ENCODE measurements around the gene STPG2. TPM values are rescaled to one million over a fixed set of nuclear protein-coding genes. Genes with fewer than 3 reads are reported as not detected.
A peak's percentile ranks its signal among the peaks of the same experiment; 100 is the strongest.

Gene STPG2
- total RNA-seq, 2 donors from 2014 or later, result 0.13 to 0.53 TPM

GRCh38 chr4:98113012-98113411 is 30.3 kb downstream of the STPG2 start:
- H3K9me3 ChIP-seq (ENCODE audit: control insufficient read depth, low read length), result no peaks in the 10 kb centered on the region
- no peaks in the 10 kb centered on the region for H3K4me1 ChIP-seq (ENCODE audit: control insufficient read depth, insufficient read depth, low read length)
- no peaks in the 10 kb centered on the region for H3K4me1 Mint-ChIP-seq
- TF ChIP-seq, protein P1, sequence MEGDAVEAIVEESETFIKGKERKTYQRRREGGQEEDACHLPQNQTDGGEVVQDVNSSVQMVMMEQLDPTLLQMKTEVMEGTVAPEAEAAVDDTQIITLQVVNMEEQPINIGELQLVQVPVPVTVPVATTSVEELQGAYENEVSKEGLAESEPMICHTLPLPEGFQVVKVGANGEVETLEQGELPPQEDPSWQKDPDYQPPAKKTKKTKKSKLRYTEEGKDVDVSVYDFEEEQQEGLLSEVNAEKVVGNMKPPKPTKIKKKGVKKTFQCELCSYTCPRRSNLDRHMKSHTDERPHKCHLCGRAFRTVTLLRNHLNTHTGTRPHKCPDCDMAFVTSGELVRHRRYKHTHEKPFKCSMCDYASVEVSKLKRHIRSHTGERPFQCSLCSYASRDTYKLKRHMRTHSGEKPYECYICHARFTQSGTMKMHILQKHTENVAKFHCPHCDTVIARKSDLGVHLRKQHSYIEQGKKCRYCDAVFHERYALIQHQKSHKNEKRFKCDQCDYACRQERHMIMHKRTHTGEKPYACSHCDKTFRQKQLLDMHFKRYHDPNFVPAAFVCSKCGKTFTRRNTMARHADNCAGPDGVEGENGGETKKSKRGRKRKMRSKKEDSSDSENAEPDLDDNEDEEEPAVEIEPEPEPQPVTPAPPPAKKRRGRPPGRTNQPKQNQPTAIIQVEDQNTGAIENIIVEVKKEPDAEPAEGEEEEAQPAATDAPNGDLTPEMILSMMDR (conservative IDR thresholded peaks at IDR 0.05), result peak; percentile 66
- WGBS, 2 experiments (ENCODE audit: insufficient coverage in 1 of 2, insufficient read length in 1 of 2), result 48 to 80% methylated on average over 1 to 3 of the region's 3 CpGs
- no peak overlapping the region for H3K27ac Mint-ChIP-seq
- peak; percentile 63 for DNase-seq
- H3K36me3 Mint-ChIP-seq (ENCODE audit: low read depth), result no peaks in the 10 kb centered on the region
- H3K27me3 ChIP-seq (ENCODE audit: control insufficient read depth, insufficient read depth, low read length, poor library complexity, severe bottlenecking), result no peaks in the 10 kb centered on the region
- no peaks in the 10 kb centered on the region for H3K27me3 Mint-ChIP-seq (ENCODE audit: insufficient read depth)
- peaks cover 4% of the 10 kb centered on the region for H3K9me3 Mint-ChIP-seq
- H3K36me3 ChIP-seq (ENCODE audit: control insufficient read depth, insufficient read depth, low read length), result no peaks in the 10 kb centered on the region
- H3K4me3 Mint-ChIP-seq, result no peak overlapping the region
- H3K4me3 ChIP-seq (ENCODE audit: low read length), result no peak overlapping the region
- H3K27ac ChIP-seq (ENCODE audit: low read depth, low read length), result no peak overlapping the region
- no peak overlapping the region for H3K9ac ChIP-seq (ENCODE audit: extremely low read depth, low read length, poor library complexity, severe bottlenecking)

DNA sequence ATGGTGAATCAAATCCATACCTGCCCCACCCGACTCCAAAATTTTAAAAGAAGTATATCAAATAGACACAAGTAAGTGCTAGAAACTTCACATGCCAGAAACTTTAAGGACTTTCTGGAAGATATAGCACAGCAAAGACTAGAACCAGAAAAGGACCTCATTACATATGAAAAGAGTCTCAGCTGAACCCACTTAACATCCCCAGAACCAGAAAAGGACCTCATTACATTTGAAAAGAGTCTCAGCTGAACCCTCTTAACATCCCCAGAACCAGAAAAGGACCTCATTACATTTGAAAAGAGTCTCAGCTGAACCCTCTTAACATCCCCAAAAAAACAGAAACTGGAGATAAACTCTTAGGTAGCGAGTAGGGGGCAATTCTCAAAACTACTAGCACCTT is 32.3 kb downstream of the STPG2 start:
- no peak overlapping the region for H3K27ac Mint-ChIP-seq
- H3K4me1 Mint-ChIP-seq, result no peaks in the 10 kb centered on the region
- TF ChIP-seq, protein P1 (conservative IDR thresholded peaks at IDR 0.05), result no peak
- no peak for DNase-seq
- H3K9me3 ChIP-seq (ENCODE audit: control insufficient read depth, low read length), result no peaks in the 10 kb centered on the region
- no peaks in the 10 kb centered on the region for H3K4me1 ChIP-seq (ENCODE audit: control insufficient read depth, insufficient read depth, low read length)
- H3K9ac ChIP-seq (ENCODE audit: extremely low read depth, low read length, poor library complexity, severe bottlenecking), result no peak overlapping the region
- H3K27ac ChIP-seq (ENCODE audit: low read depth, low read length), result no peak overlapping the region
- no peak overlapping the region for H3K4me3 ChIP-seq (ENCODE audit: low read length)
- no peak overlapping the region for H3K4me3 Mint-ChIP-seq
- no peaks in the 10 kb centered on the region for H3K36me3 ChIP-seq (ENCODE audit: control insufficient read depth, insufficient read depth, low read length)
- WGBS, 2 experiments (ENCODE audit: insufficient coverage in 1 of 2, insufficient read length in 1 of 2), result 79 to 80% methylated on average over 1 to 2 of the region's 2 CpGs
- H3K9me3 Mint-ChIP-seq, result no peaks in the 10 kb centered on the region
- H3K27me3 Mint-ChIP-seq (ENCODE audit: insufficient read depth), result no peaks in the 10 kb centered on the region
- H3K36me3 Mint-ChIP-seq (ENCODE audit: low read depth), result no peaks in the 10 kb centered on the region
- no peaks in the 10 kb centered on the region for H3K27me3 ChIP-seq (ENCODE audit: control insufficient read depth, insufficient read depth, low read length, poor library complexity, severe bottlenecking)

DNA sequence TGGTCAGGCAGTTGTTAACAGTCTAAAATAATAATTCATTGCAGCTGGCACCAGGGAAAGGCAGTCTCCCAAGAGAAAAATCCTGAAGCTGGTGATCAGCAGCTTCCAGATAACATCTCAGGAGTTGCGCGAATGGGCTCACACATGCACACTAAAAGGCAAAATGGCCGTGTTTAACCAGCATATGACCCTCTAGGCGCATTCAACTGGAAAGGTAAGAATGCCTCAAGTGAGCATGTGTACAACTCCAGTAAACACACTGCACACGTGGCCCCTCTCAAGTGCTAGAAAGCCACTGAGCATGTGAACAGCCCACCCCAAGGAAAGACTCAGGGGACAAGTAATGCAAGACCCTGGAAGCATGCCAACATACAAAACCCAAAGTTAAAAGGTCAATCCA is 33.1 kb downstream of the STPG2 start:
- DNase-seq, result peak; percentile 36
- 72 to 78% methylated on average over 5 of the region's 5 CpGs for WGBS, 2 experiments (ENCODE audit: insufficient coverage in 1 of 2, insufficient read length in 1 of 2)

More for the DNA sequence above, 33.1 kb downstream of the STPG2 start:
- Histone ChIP-seq H3K27ac (ENCODE audit: low read depth, low read length) (no peak overlapping the region), H3K9ac (ENCODE audit: extremely low read depth, low read length, poor library complexity, severe bottlenecking) (no peak overlapping the region), H3K4me3 (ENCODE audit: low read length) (no peak overlapping the region), H3K27me3 (ENCODE audit: control insufficient read depth, insufficient read depth, low read length, poor library complexity, severe bottlenecking) (no peaks in the 10 kb centered on the region), H3K4me1 (ENCODE audit: control insufficient read depth, insufficient read depth, low read length) (no peaks in the 10 kb centered on the region), H3K9me3 (ENCODE audit: control insufficient read depth, low read length) (no peaks in the 10 kb centered on the region), H3K36me3 (ENCODE audit: control insufficient read depth, insufficient read depth, low read length) (no peaks in the 10 kb centered on the region)
- no peaks in the 10 kb centered on the region for H3K36me3 Mint-ChIP-seq (ENCODE audit: low read depth)
- no peaks in the 10 kb centered on the region for H3K9me3 Mint-ChIP-seq
- no peaks in the 10 kb centered on the region for H3K4me1 Mint-ChIP-seq
- H3K27ac Mint-ChIP-seq, result no peak overlapping the region
- H3K4me3 Mint-ChIP-seq, result no peak overlapping the region
- TF ChIP-seq, protein P1 (conservative IDR thresholded peaks at IDR 0.05), result no peak
- H3K27me3 Mint-ChIP-seq (ENCODE audit: insufficient read depth), result no peaks in the 10 kb centered on the region
